Brain pericyte (primary cell): ENCODE measurements around the gene OLA1.

Experiments used
- DNase-seq: peaks from one replicate; pipeline ENCODE4 v3.0.0-alpha.2; 2012; ENCODE audit warnings: low read depth, low spot score

OLA1 gene

GRCh38 chr2:174066871-174067270, 181.5 kb downstream of the OLA1 start:
- DNase-seq, result no peak

DNA sequence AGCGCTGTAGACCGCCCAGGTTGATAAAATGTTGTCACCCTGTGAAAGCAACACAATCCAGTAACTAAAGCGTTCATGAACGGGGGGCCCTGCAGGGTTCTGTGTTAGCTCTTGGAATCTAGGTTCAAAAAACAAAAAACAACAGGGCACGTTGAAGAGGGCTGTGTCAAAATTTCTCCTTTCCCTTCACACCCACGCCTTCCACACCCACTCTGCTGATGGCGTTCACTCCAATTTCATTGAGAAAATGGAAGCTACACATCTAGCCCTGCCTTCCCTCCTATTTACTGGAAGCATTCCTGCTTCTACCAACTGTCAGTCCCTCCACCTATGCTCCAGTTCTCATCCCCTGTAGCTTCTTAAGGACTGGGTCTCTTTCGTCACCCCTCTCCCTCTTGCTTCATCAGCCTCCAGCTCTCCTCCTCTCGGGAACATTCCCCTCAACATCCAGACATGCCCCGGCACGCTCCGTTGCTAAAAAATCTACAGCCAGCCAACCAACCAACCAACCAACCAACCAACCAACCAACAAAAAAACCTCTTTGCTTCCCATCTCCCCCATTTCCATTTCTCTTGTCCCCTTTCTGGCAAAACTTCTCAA, 184.7 kb downstream of the OLA1 start:
- DNase-seq, result no peak

- DNase-seq, result no peak
Measured at GRCh38 chr2:174062934-174063333, 185.4 kb downstream of the OLA1 start.

DNA sequence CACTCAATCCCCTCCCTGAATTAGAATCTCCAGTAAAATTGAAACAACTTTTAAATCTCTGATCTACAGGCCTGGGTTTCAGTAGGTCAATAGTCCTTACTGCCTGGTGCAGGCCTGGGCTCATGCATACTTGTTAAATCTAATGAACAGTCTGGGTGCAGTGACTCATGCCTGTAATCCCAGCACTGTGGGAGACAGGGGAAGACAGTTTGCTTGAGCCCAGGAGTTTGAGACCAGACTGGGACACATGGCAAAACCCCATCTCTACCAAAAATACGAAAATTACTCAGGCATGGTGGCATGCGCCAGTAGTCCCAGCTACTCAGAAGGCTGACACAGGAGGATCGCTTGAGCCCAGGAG, 188.5 kb downstream of the OLA1 start:
- no peak for DNase-seq

DNA sequence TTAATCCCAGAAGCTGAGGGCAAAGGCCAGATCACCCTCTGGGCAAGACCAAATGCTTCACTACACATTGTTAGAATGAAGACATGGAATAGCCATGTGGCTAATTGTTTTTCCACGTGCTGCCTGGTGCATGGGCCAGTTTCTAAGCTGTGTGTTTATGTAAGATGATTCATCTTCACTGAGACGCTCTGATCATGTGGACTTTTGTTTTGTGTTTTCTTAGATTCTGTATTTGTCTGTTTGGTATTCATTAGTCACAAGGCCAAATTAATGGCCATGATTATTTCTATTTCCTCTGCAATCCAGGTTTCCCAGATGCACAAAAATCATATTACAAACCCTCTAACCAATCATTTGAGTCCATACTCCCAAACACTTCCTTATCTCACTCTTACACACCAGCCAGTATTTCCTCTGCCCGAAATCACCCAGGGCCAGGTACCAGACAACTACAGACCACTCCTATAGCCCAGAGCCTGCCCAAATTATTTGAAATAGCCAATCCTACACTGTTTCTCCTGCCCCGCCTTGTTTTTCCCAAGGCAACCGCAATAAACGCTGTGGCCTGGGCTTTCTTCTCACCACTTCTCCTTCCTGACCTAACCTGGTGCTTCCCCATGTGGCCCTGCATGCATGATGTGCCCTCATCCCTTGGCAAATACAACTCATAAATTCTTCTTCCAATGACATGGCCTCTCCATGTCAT, 189.0 kb downstream of the OLA1 start:
- DNase-seq, result peak; percentile 72

- DNase-seq, result no peak
Measured at GRCh38 chr2:174058456-174058855, 189.9 kb downstream of the OLA1 start.

DNA sequence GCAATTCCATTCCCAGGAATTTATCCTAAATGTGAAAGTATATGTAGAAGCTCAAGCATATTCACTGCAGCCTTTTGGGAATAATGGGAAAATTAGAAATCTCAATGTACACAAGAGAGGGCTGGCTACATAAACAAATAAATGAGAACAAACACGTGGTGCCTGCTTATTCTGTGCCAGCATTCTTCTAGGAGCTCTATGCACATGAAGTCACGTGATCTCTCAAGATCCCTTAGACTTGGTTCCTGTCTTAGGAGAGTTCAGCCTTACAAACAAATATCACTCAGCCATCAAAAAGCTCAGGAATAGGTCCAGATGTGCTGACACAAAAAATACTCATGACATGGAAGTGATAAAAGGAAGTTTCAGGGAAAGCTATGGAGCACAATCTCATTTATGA, 190.3 kb downstream of the OLA1 start:
- DNase-seq, result no peak

- DNase-seq, result no peak
Measured at GRCh38 chr2:174054926-174055325, 193.4 kb downstream of the OLA1 start.

- DNase-seq, result no peak
Measured at GRCh38 chr2:174053355-174054151, 194.8 kb downstream of the OLA1 start.

- no peak for DNase-seq
Measured at GRCh38 chr2:174052584-174052976, 195.8 kb downstream of the OLA1 start.

DNA sequence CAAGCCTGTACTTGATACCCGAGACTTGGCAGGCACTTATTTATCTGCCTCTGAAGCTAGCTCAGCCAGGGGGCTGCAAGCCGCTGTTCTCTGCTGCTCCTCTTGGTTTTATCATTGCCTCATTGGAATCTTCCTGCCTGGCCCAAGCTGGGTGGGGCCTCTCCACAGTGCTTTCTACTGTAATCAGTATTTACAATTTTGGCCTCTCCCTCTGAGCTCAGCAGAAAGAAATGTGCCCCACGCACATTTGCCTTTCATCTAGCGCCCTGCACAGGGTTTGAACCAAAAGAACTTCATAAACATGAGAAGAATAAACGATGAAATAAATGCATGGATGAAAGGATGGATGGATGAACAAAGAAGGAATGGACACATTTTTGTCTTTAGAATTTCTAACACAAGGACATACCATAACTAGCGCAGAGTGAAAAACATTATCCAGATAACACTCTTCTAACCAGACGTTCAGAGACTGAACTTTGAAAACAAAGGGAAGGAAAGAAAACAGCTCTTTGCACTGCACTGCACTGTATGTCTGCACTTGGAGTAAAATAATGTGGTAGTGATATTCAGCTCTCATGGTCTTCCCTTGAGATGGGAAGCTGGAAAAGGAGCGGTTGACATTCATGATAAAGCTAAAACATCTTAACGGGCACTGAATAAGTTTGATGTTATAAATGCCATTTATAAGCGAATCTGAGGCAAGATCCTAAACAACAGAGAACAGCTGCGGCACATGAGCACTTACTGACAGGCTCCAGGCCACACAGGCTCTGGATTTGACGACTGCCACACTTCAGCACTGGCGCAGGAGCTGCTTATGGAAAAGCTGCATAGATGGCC, 196.4 kb downstream of the OLA1 start:
- DNase-seq, result no peak

- no peak for DNase-seq
Measured at GRCh38 chr2:174051068-174051467, 197.3 kb downstream of the OLA1 start.

GRCh38 chr2:174049895-174050294, 198.4 kb downstream of the OLA1 start:
- DNase-seq, result no peak

- DNase-seq, result no peak
Measured at GRCh38 chr2:174048243-174048642, 200.1 kb downstream of the OLA1 start.

GRCh38 chr2:174047746-174048145, 200.6 kb downstream of the OLA1 start:
- DNase-seq, result no peak

DNA sequence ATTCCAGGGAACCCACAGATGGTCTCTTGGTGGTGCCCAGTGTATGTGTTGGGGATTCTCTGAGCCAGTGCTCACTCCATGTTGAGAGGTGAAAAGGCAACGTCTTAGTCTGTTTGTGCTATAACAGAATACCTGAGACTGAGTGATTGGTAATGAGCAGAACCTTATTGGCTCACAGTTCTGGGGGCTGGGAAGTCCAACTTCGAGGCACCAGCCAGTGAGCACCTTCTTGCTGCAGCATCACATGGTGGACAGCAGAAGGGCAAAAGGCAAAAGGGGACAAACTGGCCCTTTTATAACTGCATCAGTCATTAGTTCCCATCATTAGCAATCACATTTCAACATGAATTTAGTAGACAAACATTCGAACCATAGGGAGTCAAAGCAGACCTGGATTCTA, 202.2 kb downstream of the OLA1 start:
- DNase-seq, result no peak

DNA sequence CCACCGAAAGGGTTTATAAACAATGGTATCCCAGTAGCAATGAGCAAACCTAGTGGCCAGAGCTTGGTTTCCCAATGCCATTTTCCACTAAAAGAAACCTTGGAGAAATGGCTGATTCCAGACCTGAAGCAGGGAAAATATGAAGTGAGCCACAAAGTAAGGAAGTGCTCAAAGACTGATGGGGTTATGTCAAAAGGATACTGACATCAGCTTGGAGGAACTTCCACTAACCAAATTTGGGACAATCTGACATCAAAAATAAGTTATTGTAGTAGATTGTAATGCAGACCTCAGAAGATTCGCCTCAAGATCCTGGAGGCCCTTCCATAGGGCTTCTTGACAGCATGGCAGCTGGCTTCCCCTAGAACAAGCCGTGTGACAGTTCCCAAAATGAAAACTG, 203.8 kb downstream of the OLA1 start:
- no peak for DNase-seq

DNA sequence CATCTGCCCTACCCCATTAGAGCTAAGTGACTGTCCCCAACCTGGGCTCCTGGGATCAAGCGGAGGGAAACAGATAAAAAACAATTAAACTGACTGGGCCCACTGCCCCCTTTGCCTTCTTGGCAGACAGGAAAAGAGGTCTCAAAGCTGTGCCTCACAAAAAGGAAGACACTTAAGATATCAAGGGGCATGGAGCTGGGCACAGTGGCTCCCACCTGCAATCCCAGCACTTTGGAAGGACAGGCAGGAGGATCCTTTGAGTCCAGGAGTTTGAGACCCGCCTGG, 208.0 kb downstream of the OLA1 start:
- no peak for DNase-seq

GRCh38 chr2:174039551-174040416, 208.5 kb downstream of the OLA1 start:
- DNase-seq, result peak; percentile 74

- DNase-seq, result no peak
Measured at GRCh38 chr2:174038462-174038861, 209.9 kb downstream of the OLA1 start.

DNA sequence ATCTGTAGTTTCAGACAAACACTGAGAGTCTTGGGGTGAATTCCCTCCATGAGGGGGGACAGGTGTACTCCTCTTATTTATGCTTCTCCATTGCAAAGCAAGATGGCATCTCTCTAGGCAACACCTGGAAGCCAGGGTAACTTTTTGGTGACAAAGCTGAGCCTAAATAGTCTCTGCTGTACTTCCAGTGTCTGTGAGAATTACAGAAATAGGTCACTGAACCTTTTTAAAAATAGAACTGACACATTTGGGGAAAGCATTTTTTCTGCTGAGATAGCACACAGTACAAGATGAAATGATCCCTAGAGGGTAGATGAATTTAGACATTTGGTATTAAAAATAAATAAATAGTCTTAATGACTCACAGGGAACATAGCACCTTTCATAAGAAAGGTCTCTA, 211.5 kb downstream of the OLA1 start:
- no peak for DNase-seq
